ENCODE results near the gene BACH2. TPM values are rescaled to one million over a fixed set of nuclear protein-coding genes. Genes with fewer than 3 reads are reported as not detected.
"Not testable (repeated sequence)": the region's sequence is repeated elsewhere in the genome, so short reads cannot be mapped to it uniquely, and the experiment has no call there.

BACH2 gene
- 34.1 to 36.1 TPM (median 34.1 TPM) in 3 replicates for total RNA-seq

DNA sequence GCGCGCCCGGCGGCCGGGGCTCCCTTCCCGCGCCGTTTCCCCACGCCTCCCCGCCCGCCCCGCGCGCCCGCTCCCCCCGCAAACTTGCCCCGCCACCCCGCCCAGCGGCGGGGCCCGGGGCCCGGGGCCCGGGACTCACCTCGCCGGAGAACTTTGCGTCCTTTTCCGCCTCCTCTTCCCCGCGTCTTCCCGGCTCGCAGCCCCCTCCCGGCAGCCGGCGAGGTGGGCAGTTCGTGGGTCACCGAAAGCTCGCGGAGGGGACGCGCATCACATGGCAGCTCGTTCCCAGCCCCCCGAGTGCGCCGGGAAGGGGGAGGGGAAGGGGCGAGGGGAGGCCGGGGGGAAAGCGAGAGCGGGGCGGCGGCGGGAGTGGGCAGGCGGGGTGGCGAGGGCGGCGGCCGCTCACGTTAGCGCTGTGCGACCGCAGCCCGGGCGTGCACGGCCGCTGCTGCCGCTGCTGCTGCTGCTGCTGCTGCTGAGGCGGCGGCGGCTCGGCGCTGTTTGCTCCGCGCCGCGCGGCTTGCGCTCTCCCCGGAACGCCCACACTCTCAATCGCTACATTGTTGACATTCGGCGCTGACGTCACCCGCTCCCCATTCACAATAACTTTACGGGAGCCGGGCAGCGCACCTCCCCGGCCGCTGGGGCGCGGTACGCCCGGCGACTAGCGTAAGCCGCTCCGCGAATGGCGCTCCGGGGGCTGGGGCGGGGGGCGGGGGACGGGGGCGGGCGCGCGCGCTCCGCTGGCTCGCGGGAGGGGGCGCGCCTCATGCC lies at the start of gene BACH2:
Gene BACH2, minus strand, starts transcription at position 503 of the 774 bp plus-strand sequence. CDS start 287,999 bp downstream, outside the sequence.
- TF ChIP-seq, protein P1, sequence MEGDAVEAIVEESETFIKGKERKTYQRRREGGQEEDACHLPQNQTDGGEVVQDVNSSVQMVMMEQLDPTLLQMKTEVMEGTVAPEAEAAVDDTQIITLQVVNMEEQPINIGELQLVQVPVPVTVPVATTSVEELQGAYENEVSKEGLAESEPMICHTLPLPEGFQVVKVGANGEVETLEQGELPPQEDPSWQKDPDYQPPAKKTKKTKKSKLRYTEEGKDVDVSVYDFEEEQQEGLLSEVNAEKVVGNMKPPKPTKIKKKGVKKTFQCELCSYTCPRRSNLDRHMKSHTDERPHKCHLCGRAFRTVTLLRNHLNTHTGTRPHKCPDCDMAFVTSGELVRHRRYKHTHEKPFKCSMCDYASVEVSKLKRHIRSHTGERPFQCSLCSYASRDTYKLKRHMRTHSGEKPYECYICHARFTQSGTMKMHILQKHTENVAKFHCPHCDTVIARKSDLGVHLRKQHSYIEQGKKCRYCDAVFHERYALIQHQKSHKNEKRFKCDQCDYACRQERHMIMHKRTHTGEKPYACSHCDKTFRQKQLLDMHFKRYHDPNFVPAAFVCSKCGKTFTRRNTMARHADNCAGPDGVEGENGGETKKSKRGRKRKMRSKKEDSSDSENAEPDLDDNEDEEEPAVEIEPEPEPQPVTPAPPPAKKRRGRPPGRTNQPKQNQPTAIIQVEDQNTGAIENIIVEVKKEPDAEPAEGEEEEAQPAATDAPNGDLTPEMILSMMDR (IDR thresholded peaks at IDR 0.05; ENCODE audit: unreplicated experiment): no peak
- DNase-seq (ENCODE audit: low spot score in 2 of 2, unreplicated experiment in 2 of 2): peak; percentile 85 to 92
- Mint-ChIP-seq H3K9me3 (no peaks in the 10 kb centered on the region), H3K36me3 (no peaks in the 10 kb centered on the region), H3K27ac (peak within 1 kb of the TSS; percentile 90), H3K4me3 (peak within 1 kb of the TSS; percentile 87), H3K27me3 (ENCODE audit: low read depth) (peaks cover 5% of the 10 kb centered on the region), H3K4me1 (peaks cover 29% of the 10 kb centered on the region)

DNA sequence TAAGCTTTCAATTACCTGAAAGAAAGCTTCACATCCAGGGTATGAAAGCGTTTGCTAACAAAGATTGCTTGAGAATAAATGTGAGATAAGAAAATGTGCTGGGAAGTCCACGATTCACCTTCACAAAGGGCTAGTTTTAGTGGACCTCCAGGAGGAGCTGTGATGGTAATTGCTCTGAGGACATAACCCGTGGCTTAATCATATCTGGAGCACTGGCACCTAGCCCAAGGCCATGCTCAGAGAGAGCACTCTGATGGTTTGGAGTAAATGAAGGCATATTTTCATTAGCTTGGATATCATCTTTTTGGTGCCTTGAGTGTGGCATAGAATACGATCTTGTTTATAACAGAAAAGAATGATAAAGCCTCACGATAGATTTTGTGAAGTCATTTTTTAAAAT lies 46.9 kb upstream of the BACH2 start:
- no peak overlapping the region for H3K4me3 Mint-ChIP-seq
- H3K36me3 Mint-ChIP-seq: no peaks in the 10 kb centered on the region
- TF ChIP-seq, protein P1 (IDR thresholded peaks at IDR 0.05; ENCODE audit: unreplicated experiment): no peak
- no peaks in the 10 kb centered on the region for H3K4me1 Mint-ChIP-seq
- DNase-seq (ENCODE audit: low spot score in 2 of 2, unreplicated experiment in 2 of 2): no peak
- H3K9me3 Mint-ChIP-seq: peaks cover 16% of the 10 kb centered on the region
- H3K27ac Mint-ChIP-seq: no peak overlapping the region
- peaks cover 8% of the 10 kb centered on the region for H3K27me3 Mint-ChIP-seq (ENCODE audit: low read depth)

DNA sequence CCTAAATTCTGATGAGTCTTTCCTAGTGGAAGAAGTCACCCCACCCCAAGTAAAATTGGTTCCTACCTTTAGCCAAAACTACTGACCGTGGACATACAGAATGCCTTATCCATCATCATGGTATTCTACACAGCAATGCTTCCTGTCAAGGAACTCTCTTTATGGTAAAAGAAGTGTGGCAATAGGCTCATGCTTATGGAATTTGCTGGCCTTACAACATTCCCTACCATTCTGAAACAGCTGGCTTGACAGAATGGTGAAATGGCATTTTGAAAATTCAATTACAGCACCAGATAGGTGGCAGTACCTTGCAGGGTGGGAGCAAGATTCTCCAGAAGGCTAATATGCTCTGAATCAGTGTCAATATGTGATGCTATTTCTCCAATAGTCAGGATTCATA lies 41.8 kb upstream of the BACH2 start:
- no peaks in the 10 kb centered on the region for H3K27me3 Mint-ChIP-seq (ENCODE audit: low read depth)
- H3K4me1 Mint-ChIP-seq: no peaks in the 10 kb centered on the region
- TF ChIP-seq, protein P1 (IDR thresholded peaks at IDR 0.05; ENCODE audit: unreplicated experiment): no peak
- H3K9me3 Mint-ChIP-seq: peaks cover 23% of the 10 kb centered on the region
- no peak for DNase-seq (ENCODE audit: low spot score in 2 of 2, unreplicated experiment in 2 of 2)
- H3K36me3 Mint-ChIP-seq: no peaks in the 10 kb centered on the region
- H3K4me3 Mint-ChIP-seq: no peak overlapping the region
- H3K27ac Mint-ChIP-seq: no peak overlapping the region

DNA sequence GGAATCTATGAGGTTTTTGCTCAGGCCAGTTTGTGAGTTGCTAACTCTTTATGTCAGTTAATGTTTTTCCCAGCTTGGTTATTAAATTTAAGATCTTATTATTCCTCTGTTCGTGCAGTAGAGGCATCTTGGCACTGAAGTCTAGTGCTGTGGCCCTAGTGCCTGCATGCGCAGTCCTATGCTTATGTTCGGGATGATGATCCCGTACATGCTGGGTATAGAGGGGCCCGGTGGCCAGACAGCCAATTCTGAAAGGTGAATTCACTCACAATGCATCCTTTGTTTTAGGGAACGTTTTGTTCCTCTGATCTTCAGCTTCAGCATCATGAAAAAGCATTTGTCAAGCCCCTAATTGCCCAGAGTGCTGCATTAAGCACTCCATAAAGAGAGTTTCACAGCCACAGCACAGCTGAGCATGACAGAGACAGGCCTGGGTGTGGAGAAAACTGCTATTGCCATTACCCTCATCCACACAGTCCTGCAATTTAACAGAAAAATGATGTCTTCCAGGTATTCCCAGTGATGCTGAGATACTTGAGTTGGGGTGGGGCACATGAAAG lies 39.8 kb upstream of the BACH2 start:
- peaks cover 27% of the 10 kb centered on the region for H3K9me3 Mint-ChIP-seq

GRCh38 chr6:90333928-90334327 lies 37.3 kb upstream of the BACH2 start:
- DNase-seq (ENCODE audit: low spot score in 2 of 2, unreplicated experiment in 2 of 2): no peak
- TF ChIP-seq, protein P1 (IDR thresholded peaks at IDR 0.05; ENCODE audit: unreplicated experiment): no peak
- peaks cover 4% of the 10 kb centered on the region for H3K4me1 Mint-ChIP-seq
- H3K9me3 Mint-ChIP-seq: peaks cover 11% of the 10 kb centered on the region
- no peak overlapping the region for H3K27ac Mint-ChIP-seq
- no peaks in the 10 kb centered on the region for H3K36me3 Mint-ChIP-seq
- no peaks in the 10 kb centered on the region for H3K27me3 Mint-ChIP-seq (ENCODE audit: low read depth)
- H3K4me3 Mint-ChIP-seq: no peak overlapping the region

More for the DNA sequence above, 39.8 kb upstream of the BACH2 start:
- H3K4me3 Mint-ChIP-seq: no peak overlapping the region
- TF ChIP-seq, protein P1 (IDR thresholded peaks at IDR 0.05; ENCODE audit: unreplicated experiment): no peak
- no peaks in the 10 kb centered on the region for H3K36me3 Mint-ChIP-seq
- no peaks in the 10 kb centered on the region for H3K27me3 Mint-ChIP-seq (ENCODE audit: low read depth)
- DNase-seq (ENCODE audit: low spot score in 2 of 2, unreplicated experiment in 2 of 2): no peak
- no peaks in the 10 kb centered on the region for H3K4me1 Mint-ChIP-seq
- H3K27ac Mint-ChIP-seq: no peak overlapping the region

GRCh38 chr6:90332978-90333543 lies 36.4 kb upstream of the BACH2 start:
- not testable (repeated sequence) for H3K36me3 Mint-ChIP-seq; DNase-seq (ENCODE audit: low spot score in 2 of 2, unreplicated experiment in 2 of 2); H3K4me1 Mint-ChIP-seq; H3K27me3 Mint-ChIP-seq (ENCODE audit: low read depth); H3K4me3 Mint-ChIP-seq; H3K27ac Mint-ChIP-seq
- H3K9me3 Mint-ChIP-seq: peaks cover 11% of the 10 kb centered on the region

Measured in mesothelial cell of epicardium (in vitro differentiated cells).